Osteocyte (in vitro differentiated cells): ENCODE data around the gene UBE2D1. TPM values are rescaled to one million over a fixed set of nuclear protein-coding genes. Genes with fewer than 3 reads are reported as not detected.

Experiments used
- DNase-seq: peaks from one replicate; pipeline ENCODE4 v3.0.0; 2021; ENCODE audit warnings: mixed read lengths; ENCODE audit not compliant: unreplicated experiment; ENCODE audit errors: extremely low spot score
- H3K27ac Mint-ChIP-seq: one replicate; pipeline ENCODE4 v1.8.0; 2021; ENCODE audit warnings: mild to moderate bottlenecking, mixed read lengths; ENCODE audit not compliant: unreplicated experiment
- H3K27me3 Mint-ChIP-seq: one replicate; pipeline ENCODE4 v1.8.0; 2021; ENCODE audit warnings: mixed read lengths; ENCODE audit not compliant: unreplicated experiment
- H3K36me3 Mint-ChIP-seq: one replicate; pipeline ENCODE4 v1.8.0; 2021; ENCODE audit warnings: mixed read lengths; ENCODE audit not compliant: unreplicated experiment
- H3K4me1 Mint-ChIP-seq: one replicate; pipeline ENCODE4 v1.8.0; 2021; ENCODE audit warnings: mixed read lengths; ENCODE audit not compliant: unreplicated experiment
- H3K4me3 Mint-ChIP-seq: one replicate; pipeline ENCODE4 v1.8.0; 2021; ENCODE audit warnings: mild to moderate bottlenecking, moderate library complexity, mixed read lengths; ENCODE audit not compliant: unreplicated experiment
- H3K9me3 Mint-ChIP-seq: one replicate; pipeline ENCODE4 v1.8.0; 2021; ENCODE audit warnings: mixed read lengths; ENCODE audit not compliant: unreplicated experiment
- total RNA-seq: library from RNA; stranded (reverse); gene quantifications from 2 replicates; pipeline ENCODE4 v1.2.1, GENCODE V29; 2021
- TF ChIP-seq, protein P1 (sequence below): fragments of 200-600 bp; sonication (generic); IDR thresholded peaks from 2 replicates; pipeline ENCODE4 v1.5.0; 2021; ENCODE audit warnings: antibody characterized with exemption, mild to moderate bottlenecking, moderate library complexity

UBE2D1 gene
- total RNA-seq, 1 donor from 2014 or later = 16.4 TPM

DNA sequence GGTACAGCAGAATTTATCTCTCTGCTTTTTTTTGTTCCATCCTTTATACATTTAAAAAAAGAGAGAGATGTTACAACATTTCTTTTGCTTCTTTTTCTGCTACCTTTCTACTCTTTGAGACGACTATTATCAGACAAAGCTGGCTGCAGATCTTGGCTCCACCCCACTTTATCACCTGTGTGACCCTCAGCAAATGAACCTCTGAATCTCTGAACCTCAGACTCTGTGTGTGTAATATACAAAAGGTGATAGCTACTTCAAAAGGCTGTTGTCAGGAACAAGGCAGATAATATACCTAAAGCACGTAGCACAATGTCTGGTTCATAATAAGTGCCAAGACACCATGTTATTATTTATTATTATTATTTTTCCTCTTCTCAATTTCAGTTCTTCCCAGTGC, 32.6 kb upstream of the UBE2D1 start:
- TF ChIP-seq, protein P1, sequence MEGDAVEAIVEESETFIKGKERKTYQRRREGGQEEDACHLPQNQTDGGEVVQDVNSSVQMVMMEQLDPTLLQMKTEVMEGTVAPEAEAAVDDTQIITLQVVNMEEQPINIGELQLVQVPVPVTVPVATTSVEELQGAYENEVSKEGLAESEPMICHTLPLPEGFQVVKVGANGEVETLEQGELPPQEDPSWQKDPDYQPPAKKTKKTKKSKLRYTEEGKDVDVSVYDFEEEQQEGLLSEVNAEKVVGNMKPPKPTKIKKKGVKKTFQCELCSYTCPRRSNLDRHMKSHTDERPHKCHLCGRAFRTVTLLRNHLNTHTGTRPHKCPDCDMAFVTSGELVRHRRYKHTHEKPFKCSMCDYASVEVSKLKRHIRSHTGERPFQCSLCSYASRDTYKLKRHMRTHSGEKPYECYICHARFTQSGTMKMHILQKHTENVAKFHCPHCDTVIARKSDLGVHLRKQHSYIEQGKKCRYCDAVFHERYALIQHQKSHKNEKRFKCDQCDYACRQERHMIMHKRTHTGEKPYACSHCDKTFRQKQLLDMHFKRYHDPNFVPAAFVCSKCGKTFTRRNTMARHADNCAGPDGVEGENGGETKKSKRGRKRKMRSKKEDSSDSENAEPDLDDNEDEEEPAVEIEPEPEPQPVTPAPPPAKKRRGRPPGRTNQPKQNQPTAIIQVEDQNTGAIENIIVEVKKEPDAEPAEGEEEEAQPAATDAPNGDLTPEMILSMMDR = no peak
- Mint-ChIP-seq H3K9me3 (no peaks in the 10 kb centered on the region), H3K4me3 (no peak overlapping the region), H3K27ac (no peak overlapping the region), H3K27me3 (peaks cover 51% of the 10 kb centered on the region), H3K4me1 (peaks cover 2% of the 10 kb centered on the region), H3K36me3 (no peaks in the 10 kb centered on the region)
- no peak for DNase-seq

DNA sequence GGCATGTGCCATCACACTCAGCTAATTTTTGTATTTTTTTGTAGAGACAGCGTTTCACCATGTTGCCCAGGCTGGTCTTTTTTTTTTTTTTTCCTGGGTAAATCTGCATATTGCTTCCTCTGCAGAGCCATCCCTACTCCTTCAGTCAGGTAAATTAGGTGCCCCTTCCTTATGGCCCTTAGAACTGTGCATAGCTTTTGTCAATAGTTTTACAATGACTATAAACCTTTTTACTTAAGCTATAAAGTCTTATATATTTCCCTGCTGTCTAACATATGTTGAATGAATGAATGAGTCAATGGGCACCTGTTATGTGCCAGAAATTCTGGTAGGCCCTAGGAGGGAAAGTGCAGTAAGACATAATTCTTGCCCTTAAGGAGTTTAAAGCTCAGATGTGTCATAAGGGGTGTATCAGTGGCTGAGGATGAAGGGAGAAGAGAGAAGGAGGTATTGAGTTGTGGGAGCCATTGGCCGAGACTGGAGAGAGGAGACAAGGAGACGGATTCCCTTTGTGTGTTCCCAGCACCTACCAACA, 30.6 kb upstream of the UBE2D1 start:
- no peak for DNase-seq
- peaks cover 2% of the 10 kb centered on the region for H3K4me1 Mint-ChIP-seq
- no peaks in the 10 kb centered on the region for H3K36me3 Mint-ChIP-seq
- no peak overlapping the region for H3K4me3 Mint-ChIP-seq
- H3K27me3 Mint-ChIP-seq = peaks cover 63% of the 10 kb centered on the region
- H3K27ac Mint-ChIP-seq = no peak overlapping the region
- TF ChIP-seq, protein P1 = no peak
- no peaks in the 10 kb centered on the region for H3K9me3 Mint-ChIP-seq

DNA sequence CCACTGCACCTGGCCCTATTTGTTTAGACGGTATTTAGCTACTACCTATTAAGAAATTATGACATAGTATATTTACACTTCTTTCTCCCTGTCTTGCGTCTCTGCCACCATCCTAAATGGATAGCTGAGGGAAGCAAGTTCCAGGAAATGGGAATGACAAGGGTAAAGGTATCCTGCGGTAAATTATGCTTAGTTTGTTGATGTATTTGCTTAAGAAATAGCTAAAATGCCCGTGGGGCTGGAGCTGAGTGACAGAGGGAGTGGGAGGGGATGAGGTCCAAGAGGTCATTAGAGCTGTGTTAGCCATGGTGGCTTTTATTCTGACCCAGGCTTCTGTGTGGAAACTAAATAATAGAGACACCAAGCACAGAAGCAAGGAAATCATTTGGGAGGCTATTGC, 29.0 kb upstream of the UBE2D1 start:
- H3K27me3 Mint-ChIP-seq = peaks cover 67% of the 10 kb centered on the region
- no peaks in the 10 kb centered on the region for H3K9me3 Mint-ChIP-seq
- H3K36me3 Mint-ChIP-seq = no peaks in the 10 kb centered on the region
- no peak overlapping the region for H3K27ac Mint-ChIP-seq
- DNase-seq = no peak
- H3K4me3 Mint-ChIP-seq = no peak overlapping the region
- peaks cover 2% of the 10 kb centered on the region for H3K4me1 Mint-ChIP-seq
- TF ChIP-seq, protein P1 = no peak

DNA sequence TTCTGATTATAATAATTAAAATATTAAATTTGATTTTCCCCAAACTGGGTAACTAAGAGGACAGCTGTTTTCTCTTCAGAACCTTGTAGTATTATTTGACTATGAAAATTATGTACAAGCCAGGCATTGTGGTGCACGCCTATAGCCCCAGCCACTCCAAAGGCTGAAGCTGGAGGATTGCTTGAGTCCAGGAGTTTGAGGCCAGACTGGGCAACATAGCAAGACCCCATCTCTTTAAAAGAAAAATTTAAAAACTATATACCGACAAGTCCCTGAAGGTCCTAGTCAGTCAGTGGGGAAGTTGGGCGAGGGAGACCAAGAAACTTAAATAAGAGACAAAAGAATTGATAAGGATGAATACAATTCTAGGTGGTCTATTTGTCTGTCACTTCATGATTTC, 27.1 kb upstream of the UBE2D1 start:
- TF ChIP-seq, protein P1 = no peak
- H3K27me3 Mint-ChIP-seq = peaks cover 57% of the 10 kb centered on the region
- DNase-seq = no peak
- H3K9me3 Mint-ChIP-seq = no peaks in the 10 kb centered on the region
- H3K27ac Mint-ChIP-seq = no peak overlapping the region
- H3K36me3 Mint-ChIP-seq = no peaks in the 10 kb centered on the region
- H3K4me3 Mint-ChIP-seq = no peak overlapping the region
- peaks cover 2% of the 10 kb centered on the region for H3K4me1 Mint-ChIP-seq

DNA sequence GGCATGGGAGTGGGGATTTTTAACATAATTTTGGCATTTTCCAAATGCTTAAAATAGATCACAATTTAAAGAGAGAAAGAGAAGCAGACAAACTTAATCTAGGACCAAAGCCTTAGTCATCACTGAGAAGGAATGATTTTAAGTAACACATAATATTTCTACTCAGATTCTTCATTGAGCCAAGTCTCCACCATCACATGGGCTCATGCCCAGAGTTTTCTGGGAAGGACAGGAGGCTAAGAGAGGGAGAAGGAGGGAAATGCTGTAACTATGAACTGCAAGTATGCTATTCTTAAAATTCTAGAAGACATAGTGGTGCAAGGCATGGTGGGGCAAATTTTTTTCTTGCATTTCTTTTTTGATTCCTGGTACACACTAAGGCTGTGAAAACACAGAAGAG, 23.8 kb upstream of the UBE2D1 start:
- H3K4me3 Mint-ChIP-seq = no peak overlapping the region
- TF ChIP-seq, protein P1 = no peak

More for the DNA sequence above, 23.8 kb upstream of the UBE2D1 start:
- Mint-ChIP-seq H3K4me1 (no peaks in the 10 kb centered on the region), H3K27ac (no peak overlapping the region), H3K36me3 (no peaks in the 10 kb centered on the region), H3K9me3 (no peaks in the 10 kb centered on the region), H3K27me3 (peaks cover 50% of the 10 kb centered on the region)
- no peak for DNase-seq
